GM06990 (cell line): ENCODE measurements around the gene RIT2.
"Not testable (repeated sequence)": the region's sequence is repeated elsewhere in the genome, so short reads cannot be mapped to it uniquely, and the experiment has no call there.

Source experiments
- DNase-seq: peaks from one replicate; pipeline ENCODE4 v3.0.0-alpha.2; 2011; ENCODE audit not compliant: insufficient read length; ENCODE audit errors: extremely low read depth
- H3K27me3 ChIP-seq: replicated peaks from 2 replicates; pipeline ENCODE4 v1.6.0; 2011; ENCODE audit warnings: low read length; ENCODE audit not compliant: control insufficient read depth, insufficient read depth
- H3K36me3 ChIP-seq: 2 replicates; pipeline ENCODE4 v1.5.1; 2011; ENCODE audit warnings: low read length; ENCODE audit not compliant: control insufficient read depth, insufficient read depth
- H3K4me3 ChIP-seq: replicated peaks from 2 replicates; pipeline ENCODE4 v1.5.1; 2011; ENCODE audit warnings: low read depth, mild to moderate bottlenecking, control low read depth, low read length
- TF ChIP-seq, protein P1 (sequence below): IDR thresholded peaks from 2 replicates; pipeline ENCODE4 v1.5.1; 2011; ENCODE audit warnings: low read length, control low read depth, mild to moderate bottlenecking, inconsistent platforms; ENCODE audit not compliant: insufficient read depth, poor library complexity, severe bottlenecking

The RIT2 gene

GRCh38 chr18:42798606-42799170, 316.8 kb downstream of the RIT2 start:
- no peak for DNase-seq

GRCh38 chr18:42795213-42795789, 320.2 kb downstream of the RIT2 start:
- not testable (repeated sequence) for H3K27me3 ChIP-seq, H3K36me3 ChIP-seq

More at GRCh38 chr18:42798606-42799170, 316.8 kb downstream of the RIT2 start:
- H3K36me3 ChIP-seq, result no peaks in the 10 kb centered on the region
- H3K27me3 ChIP-seq, result no peaks in the 10 kb centered on the region
- TF ChIP-seq, protein P1, sequence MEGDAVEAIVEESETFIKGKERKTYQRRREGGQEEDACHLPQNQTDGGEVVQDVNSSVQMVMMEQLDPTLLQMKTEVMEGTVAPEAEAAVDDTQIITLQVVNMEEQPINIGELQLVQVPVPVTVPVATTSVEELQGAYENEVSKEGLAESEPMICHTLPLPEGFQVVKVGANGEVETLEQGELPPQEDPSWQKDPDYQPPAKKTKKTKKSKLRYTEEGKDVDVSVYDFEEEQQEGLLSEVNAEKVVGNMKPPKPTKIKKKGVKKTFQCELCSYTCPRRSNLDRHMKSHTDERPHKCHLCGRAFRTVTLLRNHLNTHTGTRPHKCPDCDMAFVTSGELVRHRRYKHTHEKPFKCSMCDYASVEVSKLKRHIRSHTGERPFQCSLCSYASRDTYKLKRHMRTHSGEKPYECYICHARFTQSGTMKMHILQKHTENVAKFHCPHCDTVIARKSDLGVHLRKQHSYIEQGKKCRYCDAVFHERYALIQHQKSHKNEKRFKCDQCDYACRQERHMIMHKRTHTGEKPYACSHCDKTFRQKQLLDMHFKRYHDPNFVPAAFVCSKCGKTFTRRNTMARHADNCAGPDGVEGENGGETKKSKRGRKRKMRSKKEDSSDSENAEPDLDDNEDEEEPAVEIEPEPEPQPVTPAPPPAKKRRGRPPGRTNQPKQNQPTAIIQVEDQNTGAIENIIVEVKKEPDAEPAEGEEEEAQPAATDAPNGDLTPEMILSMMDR, result no peak
- no peak overlapping the region for H3K4me3 ChIP-seq

GRCh38 chr18:42792731-42793130, 322.8 kb downstream of the RIT2 start:
- no peak for DNase-seq
- no peak overlapping the region for H3K4me3 ChIP-seq
- H3K36me3 ChIP-seq, result no peaks in the 10 kb centered on the region
- no peaks in the 10 kb centered on the region for H3K27me3 ChIP-seq
- TF ChIP-seq, protein P1, result no peak

More at GRCh38 chr18:42795213-42795789, 320.2 kb downstream of the RIT2 start:
- DNase-seq, H3K4me3 ChIP-seq: not testable (repeated sequence)

GRCh38 chr18:42784632-42785031, 330.9 kb downstream of the RIT2 start:
- H3K27me3 ChIP-seq, result no peaks in the 10 kb centered on the region
- H3K4me3 ChIP-seq, result no peak overlapping the region
- no peak for DNase-seq
- TF ChIP-seq, protein P1, result no peak
- H3K36me3 ChIP-seq, result no peaks in the 10 kb centered on the region

GRCh38 chr18:42782929-42783328, 332.6 kb downstream of the RIT2 start:
- no peak for DNase-seq
- Histone ChIP-seq H3K4me3 (no peak overlapping the region), H3K27me3 (no peaks in the 10 kb centered on the region), H3K36me3 (no peaks in the 10 kb centered on the region)
- TF ChIP-seq, protein P1, result no peak

DNA sequence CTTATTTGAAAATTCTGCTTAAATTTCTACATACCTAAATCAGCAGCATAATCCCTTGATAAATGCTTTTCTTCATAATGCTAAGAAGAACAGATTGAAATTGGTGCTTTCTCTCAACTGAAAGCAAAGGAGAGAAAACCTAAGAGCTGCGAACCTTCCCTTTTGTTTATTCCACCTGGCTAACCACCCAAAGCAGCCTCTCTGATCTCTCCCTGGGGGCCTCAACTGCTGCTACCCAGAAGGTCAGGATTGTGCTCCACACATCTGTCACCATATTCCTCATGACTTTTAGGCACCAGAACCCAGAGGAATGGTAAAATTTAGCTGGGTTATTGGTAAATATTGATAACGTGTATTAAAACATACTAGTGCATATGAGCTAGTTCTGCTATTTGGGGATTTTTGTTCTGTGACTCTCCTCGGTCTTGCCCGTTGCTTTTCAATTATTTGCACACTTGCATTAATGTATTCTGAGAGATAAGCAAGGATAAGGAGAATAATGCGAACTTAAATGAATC, 334.1 kb downstream of the RIT2 start:
- TF ChIP-seq, protein P1, result no peak
- Histone ChIP-seq H3K27me3 (no peaks in the 10 kb centered on the region), H3K4me3 (no peak overlapping the region), H3K36me3 (no peaks in the 10 kb centered on the region)
- no peak for DNase-seq
